ENCODE results near the gene MAGEF1.

Gene MAGEF1

GRCh38 chr3:184688251-184688881, 23.5 kb downstream of the MAGEF1 start:
- Histone ChIP-seq H3K27me3 (ENCODE audit: low read length) (no peaks in the 10 kb centered on the region), H3K27ac (ENCODE audit: low read depth, low read length) (no peak overlapping the region), H4K20me1 (ENCODE audit: low read depth, low read length) (no peaks in the 10 kb centered on the region), H3K9me3 (ENCODE audit: insufficient read depth, low read length) (no peaks in the 10 kb centered on the region), H3K4me3 (ENCODE audit: insufficient read depth, low read length, poor library complexity, severe bottlenecking) (no peak overlapping the region), H3K79me2 (ENCODE audit: insufficient read depth, low read length) (no peaks in the 10 kb centered on the region), H3F3A (ENCODE audit: insufficient read depth) (no peaks in the 10 kb centered on the region), H3K36me3 (ENCODE audit: low read length) (no peaks in the 10 kb centered on the region), H3K9me2 (replicated peaks; ENCODE audit: insufficient read depth, low read length) (no peaks in the 10 kb centered on the region), H2AFZ (ENCODE audit: low read depth, low read length, severe bottlenecking) (no peak overlapping the region), H3K4me2 (ENCODE audit: low read depth, low read length, poor library complexity, severe bottlenecking) (no peak overlapping the region), H3K9ac (ENCODE audit: low read length) (no peak overlapping the region)
- TF ChIP-seq, protein P1, sequence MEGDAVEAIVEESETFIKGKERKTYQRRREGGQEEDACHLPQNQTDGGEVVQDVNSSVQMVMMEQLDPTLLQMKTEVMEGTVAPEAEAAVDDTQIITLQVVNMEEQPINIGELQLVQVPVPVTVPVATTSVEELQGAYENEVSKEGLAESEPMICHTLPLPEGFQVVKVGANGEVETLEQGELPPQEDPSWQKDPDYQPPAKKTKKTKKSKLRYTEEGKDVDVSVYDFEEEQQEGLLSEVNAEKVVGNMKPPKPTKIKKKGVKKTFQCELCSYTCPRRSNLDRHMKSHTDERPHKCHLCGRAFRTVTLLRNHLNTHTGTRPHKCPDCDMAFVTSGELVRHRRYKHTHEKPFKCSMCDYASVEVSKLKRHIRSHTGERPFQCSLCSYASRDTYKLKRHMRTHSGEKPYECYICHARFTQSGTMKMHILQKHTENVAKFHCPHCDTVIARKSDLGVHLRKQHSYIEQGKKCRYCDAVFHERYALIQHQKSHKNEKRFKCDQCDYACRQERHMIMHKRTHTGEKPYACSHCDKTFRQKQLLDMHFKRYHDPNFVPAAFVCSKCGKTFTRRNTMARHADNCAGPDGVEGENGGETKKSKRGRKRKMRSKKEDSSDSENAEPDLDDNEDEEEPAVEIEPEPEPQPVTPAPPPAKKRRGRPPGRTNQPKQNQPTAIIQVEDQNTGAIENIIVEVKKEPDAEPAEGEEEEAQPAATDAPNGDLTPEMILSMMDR (IDR thresholded peaks at IDR 0.05; ENCODE audit: insufficient read depth, low read length, poor library complexity, severe bottlenecking), result no peak
- TF ChIP-seq EZH2phosphoT487 (conservative IDR thresholded peaks at IDR 0.05; ENCODE audit: low read length), result no peak

DNA sequence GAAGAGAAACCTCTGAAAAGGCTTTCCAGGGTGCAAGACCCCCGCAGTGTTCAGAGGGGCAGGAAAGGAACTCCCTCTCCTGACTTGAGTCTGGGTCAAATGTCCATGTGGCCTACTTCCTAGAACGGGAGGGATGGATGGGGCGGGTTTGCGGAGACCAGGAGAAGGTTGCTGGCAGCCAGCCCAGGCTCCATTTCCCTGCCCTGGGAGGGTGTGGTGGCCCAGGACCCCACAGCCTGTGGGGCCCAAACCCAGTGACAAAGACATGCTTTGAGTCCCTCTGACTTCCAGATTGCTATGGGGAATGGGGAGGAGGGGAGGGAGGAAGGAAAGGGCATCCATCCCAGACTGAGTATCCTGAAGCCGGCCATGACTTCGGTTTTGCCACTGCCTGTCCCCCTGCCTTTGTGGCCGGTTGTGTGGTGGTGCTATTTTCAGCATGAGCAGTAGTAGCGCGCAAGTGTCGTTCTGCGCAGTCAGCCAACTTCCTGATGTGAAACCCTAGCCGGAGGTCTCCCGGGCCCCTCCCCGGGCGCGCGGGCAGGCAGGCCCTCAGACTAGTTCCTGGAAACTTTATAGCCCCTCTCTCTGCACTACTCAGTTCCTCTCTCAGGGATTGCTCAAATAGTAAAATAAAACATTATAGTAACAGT, 24.4 kb downstream of the MAGEF1 start:
- H3K79me2 ChIP-seq (ENCODE audit: insufficient read depth, low read length), result no peaks in the 10 kb centered on the region
- H3K27me3 ChIP-seq (ENCODE audit: low read length), result no peaks in the 10 kb centered on the region
- H4K20me1 ChIP-seq (ENCODE audit: low read depth, low read length), result no peaks in the 10 kb centered on the region
- no peaks in the 10 kb centered on the region for H3K36me3 ChIP-seq (ENCODE audit: low read length)
- no peak overlapping the region for H3K27ac ChIP-seq (ENCODE audit: low read depth, low read length)
- no peaks in the 10 kb centered on the region for H3K9me2 ChIP-seq (replicated peaks; ENCODE audit: insufficient read depth, low read length)
- no peaks in the 10 kb centered on the region for H3F3A ChIP-seq (ENCODE audit: insufficient read depth)
- no peak overlapping the region for H3K9ac ChIP-seq (ENCODE audit: low read length)
- no peak overlapping the region for H3K4me2 ChIP-seq (ENCODE audit: low read depth, low read length, poor library complexity, severe bottlenecking)
- no peak overlapping the region for H3K4me3 ChIP-seq (ENCODE audit: insufficient read depth, low read length, poor library complexity, severe bottlenecking)
- TF ChIP-seq EZH2phosphoT487 (conservative IDR thresholded peaks at IDR 0.05; ENCODE audit: low read length), result no peak
- TF ChIP-seq, protein P1 (IDR thresholded peaks at IDR 0.05; ENCODE audit: insufficient read depth, low read length, poor library complexity, severe bottlenecking), result no peak
- no peak overlapping the region for H2AFZ ChIP-seq (ENCODE audit: low read depth, low read length, severe bottlenecking)
- no peaks in the 10 kb centered on the region for H3K9me3 ChIP-seq (ENCODE audit: insufficient read depth, low read length)

GRCh38 chr3:184685646-184686045, 26.2 kb downstream of the MAGEF1 start:
- Histone ChIP-seq H3K4me3 (ENCODE audit: insufficient read depth, low read length, poor library complexity, severe bottlenecking) (no peak overlapping the region), H3K4me2 (ENCODE audit: low read depth, low read length, poor library complexity, severe bottlenecking) (no peak overlapping the region), H3K79me2 (ENCODE audit: insufficient read depth, low read length) (no peaks in the 10 kb centered on the region), H3F3A (ENCODE audit: insufficient read depth) (no peaks in the 10 kb centered on the region), H3K9me3 (ENCODE audit: insufficient read depth, low read length) (no peaks in the 10 kb centered on the region), H4K20me1 (ENCODE audit: low read depth, low read length) (no peaks in the 10 kb centered on the region), H2AFZ (ENCODE audit: low read depth, low read length, severe bottlenecking) (no peak overlapping the region), H3K36me3 (ENCODE audit: low read length) (no peaks in the 10 kb centered on the region), H3K9ac (ENCODE audit: low read length) (no peak overlapping the region), H3K27me3 (ENCODE audit: low read length) (no peaks in the 10 kb centered on the region), H3K27ac (ENCODE audit: low read depth, low read length) (no peak overlapping the region), H3K9me2 (replicated peaks; ENCODE audit: insufficient read depth, low read length) (no peaks in the 10 kb centered on the region)
- TF ChIP-seq EZH2phosphoT487 (conservative IDR thresholded peaks at IDR 0.05; ENCODE audit: low read length), result no peak
- TF ChIP-seq, protein P1 (IDR thresholded peaks at IDR 0.05; ENCODE audit: insufficient read depth, low read length, poor library complexity, severe bottlenecking), result no peak
